ENCODE results near the gene FLNB. TPM values are rescaled to one million over a fixed set of nuclear protein-coding genes. Genes with fewer than 3 reads are reported as not detected.

Gene FLNB
- total RNA-seq, 3 donors from 2014 or later (not counting 1 experiment from before 2014, with no cell fraction given) = 24.6 to 30.8 (median 26.6) TPM

DNA sequence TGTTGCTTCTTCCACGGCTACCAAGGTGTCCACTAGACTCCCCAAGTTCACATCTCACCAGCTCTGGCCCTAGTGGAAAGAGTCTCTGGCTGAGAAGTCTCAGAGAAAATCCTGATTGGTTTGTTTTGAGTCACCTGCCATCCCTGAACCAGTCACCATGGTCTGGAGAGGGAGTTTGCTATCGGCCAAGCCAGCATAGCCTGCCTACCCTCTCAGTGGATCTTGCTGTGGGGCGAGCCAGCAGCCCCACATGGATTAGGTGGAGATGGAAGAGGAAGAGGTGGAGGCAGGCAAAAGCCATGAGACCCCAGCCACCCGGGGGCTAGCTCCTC lies 48.1 kb upstream of the FLNB start:
- TF ChIP-seq, protein P1, sequence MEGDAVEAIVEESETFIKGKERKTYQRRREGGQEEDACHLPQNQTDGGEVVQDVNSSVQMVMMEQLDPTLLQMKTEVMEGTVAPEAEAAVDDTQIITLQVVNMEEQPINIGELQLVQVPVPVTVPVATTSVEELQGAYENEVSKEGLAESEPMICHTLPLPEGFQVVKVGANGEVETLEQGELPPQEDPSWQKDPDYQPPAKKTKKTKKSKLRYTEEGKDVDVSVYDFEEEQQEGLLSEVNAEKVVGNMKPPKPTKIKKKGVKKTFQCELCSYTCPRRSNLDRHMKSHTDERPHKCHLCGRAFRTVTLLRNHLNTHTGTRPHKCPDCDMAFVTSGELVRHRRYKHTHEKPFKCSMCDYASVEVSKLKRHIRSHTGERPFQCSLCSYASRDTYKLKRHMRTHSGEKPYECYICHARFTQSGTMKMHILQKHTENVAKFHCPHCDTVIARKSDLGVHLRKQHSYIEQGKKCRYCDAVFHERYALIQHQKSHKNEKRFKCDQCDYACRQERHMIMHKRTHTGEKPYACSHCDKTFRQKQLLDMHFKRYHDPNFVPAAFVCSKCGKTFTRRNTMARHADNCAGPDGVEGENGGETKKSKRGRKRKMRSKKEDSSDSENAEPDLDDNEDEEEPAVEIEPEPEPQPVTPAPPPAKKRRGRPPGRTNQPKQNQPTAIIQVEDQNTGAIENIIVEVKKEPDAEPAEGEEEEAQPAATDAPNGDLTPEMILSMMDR (IDR thresholded peaks at IDR 0.05) = no peak
- no peaks in the 10 kb centered on the region for H3K9me3 Mint-ChIP-seq
- Histone ChIP-seq H3K9me3 (ENCODE audit: control insufficient read depth, insufficient read depth, low read length) (peaks cover 5% of the 10 kb centered on the region), H3K36me3 (ENCODE audit: control insufficient read depth, insufficient read depth, low read length) (no peaks in the 10 kb centered on the region), H3K4me1 (ENCODE audit: control insufficient read depth, insufficient read depth, low read length) (peaks cover 24% of the 10 kb centered on the region), H3K27me3 (ENCODE audit: control insufficient read depth, insufficient read depth, low read length) (no peaks in the 10 kb centered on the region), H3K27ac (ENCODE audit: low read length) (no peak overlapping the region), H3K4me3 (ENCODE audit: low read length) (no peak overlapping the region)
- no peak overlapping the region for H3K4me3 Mint-ChIP-seq
- intact Hi-C loops (cut with micrococcal nuclease) = no loop called here
- WGBS (ENCODE audit: insufficient coverage) = 100% methylated on average over 3 of the region's 4 CpGs
- DNase-seq (no peak), ATAC-seq (no peak)
- H3K27ac Mint-ChIP-seq = peak overlapping the region; percentile 48 to 79
- no peaks in the 10 kb centered on the region for H3K27me3 Mint-ChIP-seq (ENCODE audit: low read depth in 2 of 2)
- H3K4me1 Mint-ChIP-seq = peaks cover 21 to 23% of the 10 kb centered on the region in 2 donors
- no peaks in the 10 kb centered on the region for H3K36me3 Mint-ChIP-seq

DNA sequence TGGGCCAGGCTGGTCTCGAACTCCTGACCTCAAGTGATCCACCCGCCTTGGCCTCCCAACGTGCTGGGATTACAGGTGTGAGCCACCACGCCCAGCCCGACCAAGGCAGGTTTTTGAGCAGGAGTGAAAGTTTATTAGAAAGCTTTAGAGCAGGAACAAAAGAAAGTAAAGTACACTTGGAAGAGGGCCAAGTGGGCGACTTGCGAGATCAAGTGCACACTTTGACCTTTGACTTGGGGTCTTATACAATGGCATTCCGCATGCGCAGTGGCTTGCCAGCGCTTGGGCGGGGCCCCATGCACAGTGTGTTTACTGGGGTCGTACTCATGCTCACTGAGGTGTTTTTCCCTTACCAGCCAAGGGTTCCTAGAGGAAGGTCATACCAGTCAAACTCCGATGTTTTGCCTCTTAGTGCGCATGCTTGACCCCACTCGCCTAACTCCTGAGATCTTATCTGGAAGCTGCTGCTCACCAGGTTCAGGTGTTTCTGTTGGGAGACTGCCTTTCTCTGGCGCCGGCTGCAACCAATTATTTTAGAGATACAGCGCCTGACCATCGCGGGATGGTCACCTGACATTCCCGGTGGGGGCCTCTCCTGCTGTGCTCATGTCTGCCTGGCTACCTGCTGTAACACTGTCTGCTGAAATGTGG lies 46.9 kb upstream of the FLNB start:
- peaks cover 24% of the 10 kb centered on the region for H3K4me1 ChIP-seq (ENCODE audit: control insufficient read depth, insufficient read depth, low read length)
- ATAC-seq (no peak), DNase-seq (no peak)
- intact Hi-C loops (cut with micrococcal nuclease) = no loop called here
- Mint-ChIP-seq H3K4me1 (peaks cover 21 to 23% of the 10 kb centered on the region in 2 donors), H3K9me3 (no peaks in the 10 kb centered on the region), H3K36me3 (no peaks in the 10 kb centered on the region), H3K27ac (no peak overlapping the region), H3K4me3 (no peak overlapping the region), H3K27me3 (ENCODE audit: low read depth in 2 of 2) (no peaks in the 10 kb centered on the region)
- no peak overlapping the region for H3K27ac ChIP-seq (ENCODE audit: low read length)
- H3K9me3 ChIP-seq (ENCODE audit: control insufficient read depth, insufficient read depth, low read length) = peaks cover 5% of the 10 kb centered on the region
- WGBS (ENCODE audit: insufficient coverage) = 91% methylated on average over 21 of the region's 21 CpGs
- no peak overlapping the region for H3K4me3 ChIP-seq (ENCODE audit: low read length)
- no peaks in the 10 kb centered on the region for H3K27me3 ChIP-seq (ENCODE audit: control insufficient read depth, insufficient read depth, low read length)
- TF ChIP-seq, protein P1 (IDR thresholded peaks at IDR 0.05) = no peak
- no peaks in the 10 kb centered on the region for H3K36me3 ChIP-seq (ENCODE audit: control insufficient read depth, insufficient read depth, low read length)

DNA sequence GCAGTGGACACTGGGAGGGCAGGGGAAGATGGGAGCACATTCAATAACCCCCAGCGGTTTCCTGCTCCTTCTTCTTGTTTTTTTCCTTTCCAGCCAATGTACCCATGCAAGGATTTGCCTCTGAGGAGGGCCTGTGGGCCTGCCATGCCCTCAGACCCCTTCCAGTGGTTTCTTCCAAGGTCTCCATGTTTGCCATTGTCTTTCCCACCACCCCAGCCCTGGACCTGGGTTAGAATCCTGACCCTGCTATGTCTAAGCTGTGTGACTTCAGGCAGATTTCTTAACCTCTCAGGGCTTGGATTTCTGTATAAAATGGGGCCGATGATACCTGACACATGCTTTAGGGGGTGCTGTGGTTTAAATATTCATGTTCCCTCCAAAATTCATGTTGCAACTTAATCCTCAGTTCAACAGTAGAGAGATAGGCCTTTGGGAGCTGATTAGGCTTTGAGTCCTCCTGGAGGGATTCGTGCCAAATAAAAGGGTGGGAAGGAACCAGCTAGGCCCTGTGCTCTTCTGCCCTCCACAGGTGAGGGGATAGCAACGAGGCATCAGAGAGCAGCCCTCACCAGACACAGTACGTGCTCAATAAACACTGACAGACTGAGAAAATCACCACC lies 46.3 kb upstream of the FLNB start:
- Mint-ChIP-seq H3K36me3 (no peaks in the 10 kb centered on the region), H3K4me3 (no peak overlapping the region), H3K9me3 (no peaks in the 10 kb centered on the region), H3K27ac (no peak overlapping the region), H3K27me3 (ENCODE audit: low read depth in 2 of 2) (no peaks in the 10 kb centered on the region), H3K4me1 (peaks cover 21 to 23% of the 10 kb centered on the region in 2 donors)
- H3K27me3 ChIP-seq (ENCODE audit: control insufficient read depth, insufficient read depth, low read length) = no peaks in the 10 kb centered on the region
- DNase-seq = peak in 1 of 2 donors; percentile 23
- TF ChIP-seq, protein P1 (IDR thresholded peaks at IDR 0.05) = no peak
- intact Hi-C loops (cut with micrococcal nuclease) = no loop called here
- no peak overlapping the region for H3K27ac ChIP-seq (ENCODE audit: low read length)
- no peak overlapping the region for H3K4me3 ChIP-seq (ENCODE audit: low read length)
- H3K36me3 ChIP-seq (ENCODE audit: control insufficient read depth, insufficient read depth, low read length) = no peaks in the 10 kb centered on the region
- H3K4me1 ChIP-seq (ENCODE audit: control insufficient read depth, insufficient read depth, low read length) = peaks cover 24% of the 10 kb centered on the region
- 89% methylated on average over 3 of the region's 5 CpGs for WGBS (ENCODE audit: insufficient coverage)
- no peak for ATAC-seq
- H3K9me3 ChIP-seq (ENCODE audit: control insufficient read depth, insufficient read depth, low read length) = peaks cover 5% of the 10 kb centered on the region
